ENCODE measurements around the gene ITCH. TPM values are rescaled to one million over a fixed set of nuclear protein-coding genes. Genes with fewer than 3 reads are reported as not detected.
A peak's percentile ranks its signal among the peaks of the same experiment; 100 is the strongest.
"Not testable (repeated sequence)": the region's sequence is repeated elsewhere in the genome, so short reads cannot be mapped to it uniquely, and the experiment has no call there.

Gene ITCH
- total and polyA plus RNA-seq, 9 donors, result 18.1 to 46.4 (median 26.8) TPM

DNA sequence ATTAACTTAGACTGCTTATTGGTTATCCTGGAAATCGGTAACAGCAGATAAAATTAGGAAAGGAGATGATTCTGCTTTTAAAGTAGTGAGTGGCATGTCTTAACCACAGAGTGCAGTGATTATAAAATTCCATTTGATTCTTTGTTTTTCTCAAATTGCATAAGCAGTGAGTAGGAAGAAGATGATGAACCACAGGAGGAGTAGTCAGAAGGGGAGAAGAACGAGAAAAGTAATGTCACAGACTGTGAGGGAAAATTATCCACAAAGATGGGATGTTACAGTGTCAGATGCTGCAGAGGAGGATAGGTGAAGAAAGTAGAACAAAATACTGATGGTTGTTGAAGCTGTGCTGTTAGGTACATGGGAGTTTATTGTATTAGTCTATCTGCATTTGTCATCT, 63.0 kb downstream of the ITCH start:
- no peaks in the 10 kb centered on the region for H3K27me3 ChIP-seq (ENCODE audit: control insufficient read depth, insufficient read depth, low read length)
- H3K27ac ChIP-seq (ENCODE audit: low read length), result no peak overlapping the region
- DNase-seq, result no peak
- H3K4me3 ChIP-seq (ENCODE audit: low read length), result no peak overlapping the region
- H3K4me1 ChIP-seq (ENCODE audit: control insufficient read depth, insufficient read depth, low read length), result no peaks in the 10 kb centered on the region
- 78% methylated on average over 2 of the region's 2 CpGs for WGBS (ENCODE audit: insufficient coverage)
- H3K9me3 ChIP-seq (replicated peaks; ENCODE audit: control insufficient read depth, low read depth, low read length), result no peaks in the 10 kb centered on the region
- H3K36me3 ChIP-seq (ENCODE audit: control insufficient read depth, insufficient read depth, low read length), result peaks cover 33% of the 10 kb centered on the region

DNA sequence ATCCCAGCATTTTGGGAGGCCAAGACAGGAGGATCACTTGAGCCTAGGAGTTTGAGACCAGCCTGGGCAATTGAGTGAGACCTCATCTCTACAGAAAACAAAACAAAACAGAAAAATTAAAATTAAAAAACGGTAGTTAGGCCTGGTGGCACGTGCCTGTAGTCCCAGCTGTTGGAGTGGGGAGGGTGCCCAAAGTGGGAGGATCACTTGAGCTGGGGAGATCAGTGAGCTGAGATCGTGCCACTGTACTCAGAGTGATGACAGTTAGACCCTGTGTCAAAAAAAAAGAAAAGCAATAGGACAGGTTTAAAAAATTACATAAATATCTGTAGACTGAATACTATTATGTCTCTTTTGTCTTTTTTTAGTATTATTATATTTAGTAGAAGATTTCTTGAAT, 64.3 kb downstream of the ITCH start:
- no peak for DNase-seq
- Histone ChIP-seq H3K27ac (ENCODE audit: low read length) (no peak overlapping the region), H3K4me1 (ENCODE audit: control insufficient read depth, insufficient read depth, low read length) (no peaks in the 10 kb centered on the region), H3K27me3 (ENCODE audit: control insufficient read depth, insufficient read depth, low read length) (no peaks in the 10 kb centered on the region), H3K9me3 (replicated peaks; ENCODE audit: control insufficient read depth, low read depth, low read length) (no peaks in the 10 kb centered on the region), H3K4me3 (ENCODE audit: low read length) (no peak overlapping the region), H3K36me3 (ENCODE audit: control insufficient read depth, insufficient read depth, low read length) (peaks cover 28% of the 10 kb centered on the region)
- WGBS (ENCODE audit: insufficient coverage), result 100% methylated on average over 1 of the region's 3 CpGs

DNA sequence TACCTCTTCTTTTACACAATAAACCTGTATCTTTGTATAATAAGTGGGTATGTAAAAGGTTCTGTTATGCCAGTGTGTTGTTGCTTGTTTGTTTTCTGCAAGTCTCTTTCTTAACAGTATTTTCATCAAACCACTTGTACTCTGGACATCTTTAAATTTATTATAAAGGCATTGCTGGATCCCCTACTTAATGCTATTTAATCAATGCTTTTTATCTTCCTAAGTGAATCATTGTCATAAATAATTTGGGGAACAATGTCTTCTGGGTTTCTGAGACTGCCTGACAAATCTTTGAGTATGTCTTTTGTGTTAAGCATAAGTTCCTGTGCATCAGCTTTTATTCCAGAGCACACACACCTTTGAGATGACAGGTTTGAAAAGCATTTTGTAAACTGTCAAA, 64.7 kb downstream of the ITCH start:
- H3K4me1 ChIP-seq (ENCODE audit: control insufficient read depth, insufficient read depth, low read length), result no peaks in the 10 kb centered on the region
- no peak for DNase-seq

DNA sequence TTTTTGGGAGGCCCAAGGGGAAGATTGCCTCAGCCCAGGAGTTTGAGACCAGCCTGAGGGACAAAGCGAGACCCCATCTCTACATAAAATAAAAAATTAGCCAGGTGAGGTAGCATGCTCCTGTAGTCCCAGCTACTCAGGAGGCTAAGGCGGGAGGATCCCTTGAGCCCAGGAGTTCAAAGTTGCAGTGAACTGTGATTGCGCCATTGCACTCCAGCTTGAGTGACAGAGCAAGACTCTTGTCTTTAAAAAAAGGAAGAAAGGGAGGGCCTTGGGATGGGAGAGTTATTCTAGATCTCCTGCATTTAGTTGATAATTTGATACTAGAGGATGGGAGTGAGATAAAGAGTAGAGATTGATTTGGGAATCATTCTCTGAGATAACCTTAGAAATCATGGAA, 68.1 kb downstream of the ITCH start:
- no peak overlapping the region for H3K27ac ChIP-seq (ENCODE audit: low read length)
- no peak for DNase-seq
- WGBS (ENCODE audit: insufficient coverage), result 95% methylated on average over 2 of the region's 3 CpGs
- H3K9me3 ChIP-seq (replicated peaks; ENCODE audit: control insufficient read depth, low read depth, low read length), result no peaks in the 10 kb centered on the region
- no peak overlapping the region for H3K4me3 ChIP-seq (ENCODE audit: low read length)
- no peaks in the 10 kb centered on the region for H3K27me3 ChIP-seq (ENCODE audit: control insufficient read depth, insufficient read depth, low read length)
- peaks cover 6% of the 10 kb centered on the region for H3K36me3 ChIP-seq (ENCODE audit: control insufficient read depth, insufficient read depth, low read length)
- no peaks in the 10 kb centered on the region for H3K4me1 ChIP-seq (ENCODE audit: control insufficient read depth, insufficient read depth, low read length)

More for the DNA sequence above, 64.7 kb downstream of the ITCH start:
- no peaks in the 10 kb centered on the region for H3K9me3 ChIP-seq (replicated peaks; ENCODE audit: control insufficient read depth, low read depth, low read length)
- H3K36me3 ChIP-seq (ENCODE audit: control insufficient read depth, insufficient read depth, low read length), result peaks cover 28% of the 10 kb centered on the region
- no peak overlapping the region for H3K27ac ChIP-seq (ENCODE audit: low read length)
- H3K27me3 ChIP-seq (ENCODE audit: control insufficient read depth, insufficient read depth, low read length), result no peaks in the 10 kb centered on the region
- H3K4me3 ChIP-seq (ENCODE audit: low read length), result no peak overlapping the region

DNA sequence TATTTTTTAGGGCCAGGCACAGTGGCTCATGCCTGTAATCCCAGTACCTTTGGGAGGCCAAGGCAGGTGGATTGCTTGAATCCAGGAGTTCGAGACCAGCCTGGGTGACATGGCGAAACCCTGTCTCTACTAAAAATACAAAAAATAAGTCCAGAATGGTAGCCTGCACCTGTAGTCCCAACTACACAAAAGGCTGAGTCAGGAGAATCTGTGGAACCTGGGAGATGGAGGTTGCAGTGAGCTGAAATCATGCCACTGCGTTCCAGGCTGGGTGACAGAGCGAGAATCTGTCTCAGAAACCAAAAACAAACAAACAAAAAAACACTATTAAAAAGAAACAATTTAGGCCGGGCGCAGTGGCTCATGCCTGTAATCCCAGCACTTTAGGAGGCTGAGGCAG, 69.6 kb downstream of the ITCH start:
- not testable (repeated sequence) for H3K36me3 ChIP-seq (ENCODE audit: control insufficient read depth, insufficient read depth, low read length); DNase-seq; H3K27me3 ChIP-seq (ENCODE audit: control insufficient read depth, insufficient read depth, low read length); H3K27ac ChIP-seq (ENCODE audit: low read length); H3K9me3 ChIP-seq (replicated peaks; ENCODE audit: control insufficient read depth, low read depth, low read length); H3K4me1 ChIP-seq (ENCODE audit: control insufficient read depth, insufficient read depth, low read length); H3K4me3 ChIP-seq (ENCODE audit: low read length)
- no CpG with 5 or more reads among the region's 6 CpGs for WGBS (ENCODE audit: insufficient coverage)

DNA sequence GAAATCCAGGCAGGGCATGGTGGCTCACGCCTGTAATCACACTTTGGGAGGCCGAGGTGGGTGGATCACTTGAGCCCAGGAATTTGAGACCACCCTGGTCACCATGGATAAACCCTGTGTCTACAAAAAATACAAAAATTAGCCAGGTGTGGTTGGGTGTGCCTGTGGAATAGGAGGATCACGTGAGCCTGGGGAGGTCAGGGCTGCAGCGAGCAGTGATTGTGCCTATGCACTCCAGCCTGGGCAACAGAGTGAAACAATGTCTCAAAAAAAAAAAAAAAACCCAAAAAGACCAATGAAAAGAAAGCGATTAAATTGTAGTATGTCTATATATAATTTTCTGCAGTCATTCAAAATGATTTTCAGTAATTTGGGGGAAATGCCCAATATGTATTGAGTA, 70.3 kb downstream of the ITCH start:
- Histone ChIP-seq H3K4me3 (ENCODE audit: low read length) (no peak overlapping the region), H3K27me3 (ENCODE audit: control insufficient read depth, insufficient read depth, low read length) (no peaks in the 10 kb centered on the region), H3K9me3 (replicated peaks; ENCODE audit: control insufficient read depth, low read depth, low read length) (no peaks in the 10 kb centered on the region), H3K4me1 (ENCODE audit: control insufficient read depth, insufficient read depth, low read length) (no peaks in the 10 kb centered on the region), H3K27ac (ENCODE audit: low read length) (no peak overlapping the region), H3K36me3 (ENCODE audit: control insufficient read depth, insufficient read depth, low read length) (peaks cover 2% of the 10 kb centered on the region)
- WGBS (ENCODE audit: insufficient coverage), result 80% methylated on average over 1 of the region's 5 CpGs
- DNase-seq, result no peak

DNA sequence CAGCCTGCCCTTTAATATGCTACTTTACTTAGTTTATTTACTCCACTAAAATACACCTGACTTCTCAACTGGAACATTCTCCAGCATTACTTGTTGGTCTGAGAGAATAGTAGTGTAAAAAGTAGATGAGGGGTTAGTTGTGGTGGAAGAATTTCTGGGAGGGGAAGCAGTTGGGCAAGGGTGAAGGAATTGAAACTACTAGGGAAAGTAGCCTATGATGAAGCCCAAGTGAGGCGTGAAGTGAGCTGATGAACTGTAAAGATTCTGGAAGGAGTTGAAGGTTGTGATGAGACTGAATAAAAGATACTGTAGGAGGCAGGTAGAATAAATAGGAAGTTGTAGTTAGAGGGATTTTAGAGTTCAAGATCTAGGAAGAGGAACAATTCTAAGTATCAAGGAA, 72.5 kb downstream of the ITCH start:
- H3K36me3 ChIP-seq (ENCODE audit: control insufficient read depth, insufficient read depth, low read length), result peaks cover 11% of the 10 kb centered on the region
- H3K27ac ChIP-seq (ENCODE audit: low read length), result no peak overlapping the region
- DNase-seq, result peak; percentile 6

DNA sequence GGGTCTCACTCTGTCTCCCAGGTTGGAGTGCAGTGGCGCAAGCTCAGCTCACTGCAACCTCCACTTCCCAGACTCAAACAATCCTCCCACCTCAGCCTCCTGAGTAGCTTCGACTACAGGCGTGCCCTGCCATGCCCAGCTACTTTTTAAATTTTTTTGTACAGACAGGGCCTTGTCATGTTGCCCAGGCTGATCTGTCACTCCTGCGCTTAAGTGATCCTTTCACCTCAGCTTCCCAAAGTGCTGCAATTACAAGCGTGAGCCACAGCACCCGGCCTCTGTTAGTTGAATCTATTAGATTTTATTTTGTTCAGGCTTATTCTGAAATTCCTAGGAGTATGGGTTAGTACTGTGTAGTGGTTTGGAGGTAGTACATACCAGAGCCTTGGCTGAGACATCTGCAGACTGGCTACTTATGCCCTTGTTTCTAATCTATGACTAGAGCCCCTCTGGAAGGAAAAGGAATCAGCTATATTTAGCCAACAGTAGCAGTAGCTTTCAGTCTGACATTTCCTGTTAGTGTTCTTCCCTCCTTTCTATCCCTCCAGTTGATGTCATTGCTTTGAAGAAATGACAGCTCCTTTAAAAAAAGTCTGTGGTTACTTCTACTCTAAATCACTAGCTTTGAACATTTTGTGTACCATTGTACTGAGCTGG, 74.4 kb downstream of the ITCH start:
- Histone ChIP-seq H3K27me3 (ENCODE audit: control insufficient read depth, insufficient read depth, low read length) (no peaks in the 10 kb centered on the region), H3K36me3 (ENCODE audit: control insufficient read depth, insufficient read depth, low read length) (peaks cover 22% of the 10 kb centered on the region), H3K9me3 (replicated peaks; ENCODE audit: control insufficient read depth, low read depth, low read length) (no peaks in the 10 kb centered on the region), H3K4me1 (ENCODE audit: control insufficient read depth, insufficient read depth, low read length) (no peaks in the 10 kb centered on the region), H3K4me3 (ENCODE audit: low read length) (no peak overlapping the region), H3K27ac (ENCODE audit: low read length) (no peak overlapping the region)
- DNase-seq, result peak; percentile 8
- 58% methylated on average over 5 of the region's 6 CpGs for WGBS (ENCODE audit: insufficient coverage)

More for the DNA sequence above, 72.5 kb downstream of the ITCH start:
- Histone ChIP-seq H3K27me3 (ENCODE audit: control insufficient read depth, insufficient read depth, low read length) (no peaks in the 10 kb centered on the region), H3K4me3 (ENCODE audit: low read length) (no peak overlapping the region), H3K9me3 (replicated peaks; ENCODE audit: control insufficient read depth, low read depth, low read length) (no peaks in the 10 kb centered on the region), H3K4me1 (ENCODE audit: control insufficient read depth, insufficient read depth, low read length) (no peaks in the 10 kb centered on the region)
- 75% methylated on average over 1 of the region's 1 CpG for WGBS (ENCODE audit: insufficient coverage)

DNA sequence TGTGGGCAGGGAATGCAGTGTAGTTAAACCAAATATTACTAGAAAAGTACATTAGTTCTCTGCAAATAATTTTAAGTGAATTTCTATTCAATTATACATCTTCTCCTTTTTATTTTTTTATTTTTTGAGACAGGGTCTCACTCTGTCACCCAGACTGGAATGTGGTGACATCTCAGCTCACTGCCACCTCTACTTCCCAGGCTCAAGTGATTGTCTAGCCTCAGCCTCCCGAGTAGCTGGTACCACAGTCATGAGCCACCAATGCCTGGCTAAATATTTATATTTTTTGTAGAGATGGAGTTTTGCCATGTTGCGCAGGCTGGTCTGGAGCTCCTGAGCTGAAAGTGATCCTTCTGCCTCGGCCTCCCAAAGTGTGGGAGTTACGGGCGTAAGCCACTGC, 76.1 kb downstream of the ITCH start:
- H3K27me3 ChIP-seq (ENCODE audit: control insufficient read depth, insufficient read depth, low read length), result no peaks in the 10 kb centered on the region
- no peaks in the 10 kb centered on the region for H3K9me3 ChIP-seq (replicated peaks; ENCODE audit: control insufficient read depth, low read depth, low read length)
- H3K4me1 ChIP-seq (ENCODE audit: control insufficient read depth, insufficient read depth, low read length), result no peaks in the 10 kb centered on the region
- H3K27ac ChIP-seq (ENCODE audit: low read length), result no peak overlapping the region
- H3K36me3 ChIP-seq (ENCODE audit: control insufficient read depth, insufficient read depth, low read length), result peaks cover 30% of the 10 kb centered on the region
- no peak for DNase-seq
- no peak overlapping the region for H3K4me3 ChIP-seq (ENCODE audit: low read length)
- WGBS (ENCODE audit: insufficient coverage), result no CpG with 5 or more reads among the region's 5 CpGs

DNA sequence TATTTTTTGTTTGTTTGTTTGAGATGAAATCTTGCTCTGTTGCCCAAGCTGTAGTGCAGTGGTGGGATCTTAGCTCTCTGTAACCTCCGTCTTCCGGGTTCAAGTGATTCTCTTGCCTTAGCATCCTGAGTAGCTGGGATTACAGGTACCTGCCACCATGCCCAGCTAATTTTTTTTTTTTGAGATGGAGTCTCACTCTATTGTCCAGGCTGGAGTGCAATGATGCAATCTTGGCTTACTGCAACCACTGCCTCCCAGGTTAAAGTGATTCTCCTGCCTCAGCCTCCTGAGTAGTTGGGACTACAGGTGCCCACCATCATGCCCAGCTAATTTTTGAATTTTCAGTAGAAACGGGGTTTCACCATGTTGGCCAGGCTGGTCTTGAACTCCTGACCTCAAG, 78.3 kb downstream of the ITCH start:
- H3K27ac ChIP-seq (ENCODE audit: low read length); DNase-seq; H3K9me3 ChIP-seq (replicated peaks; ENCODE audit: control insufficient read depth, low read depth, low read length); H3K4me3 ChIP-seq (ENCODE audit: low read length); H3K4me1 ChIP-seq (ENCODE audit: control insufficient read depth, insufficient read depth, low read length); H3K27me3 ChIP-seq (ENCODE audit: control insufficient read depth, insufficient read depth, low read length): not testable (repeated sequence)
- WGBS (ENCODE audit: insufficient coverage), result no CpG with 5 or more reads among the region's 3 CpGs
- H3K36me3 ChIP-seq (ENCODE audit: control insufficient read depth, insufficient read depth, low read length), result peaks cover 40% of the 10 kb centered on the region

DNA sequence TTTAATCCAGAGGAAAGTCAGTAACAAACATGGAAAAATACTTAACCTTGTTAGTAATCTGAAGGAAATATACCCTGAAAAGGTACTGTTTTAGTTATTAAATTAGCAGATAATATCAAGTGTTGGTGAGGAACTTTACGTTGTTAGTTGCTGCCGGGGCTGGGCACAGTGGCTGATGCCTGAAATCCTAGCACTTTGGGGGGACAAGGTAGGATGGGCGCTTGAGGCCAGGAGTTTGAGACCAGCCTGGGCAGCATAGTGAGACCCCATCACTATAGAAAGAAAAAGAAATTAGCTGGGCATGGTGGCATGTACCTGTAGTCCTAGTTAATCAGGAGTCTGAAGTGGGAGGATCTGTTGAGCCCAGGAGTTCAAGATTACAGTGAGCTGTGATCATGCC, 80.5 kb downstream of the ITCH start:
- WGBS (ENCODE audit: insufficient coverage), result 93% methylated on average over 3 of the region's 3 CpGs

More for the DNA sequence above, 80.5 kb downstream of the ITCH start:
- Histone ChIP-seq H3K27ac (ENCODE audit: low read length) (no peak overlapping the region), H3K4me1 (ENCODE audit: control insufficient read depth, insufficient read depth, low read length) (no peaks in the 10 kb centered on the region), H3K9me3 (replicated peaks; ENCODE audit: control insufficient read depth, low read depth, low read length) (no peaks in the 10 kb centered on the region), H3K36me3 (ENCODE audit: control insufficient read depth, insufficient read depth, low read length) (peaks cover 46% of the 10 kb centered on the region), H3K27me3 (ENCODE audit: control insufficient read depth, insufficient read depth, low read length) (no peaks in the 10 kb centered on the region), H3K4me3 (ENCODE audit: low read length) (no peak overlapping the region)
- no peak for DNase-seq
